HT1080 (cell line): ENCODE measurements around the gene TBC1D20. TPM values are rescaled to one million over a fixed set of nuclear protein-coding genes. Genes with fewer than 3 reads are reported as not detected.
"Not testable (repeated sequence)": the region's sequence is repeated elsewhere in the genome, so short reads cannot be mapped to it uniquely, and the experiment has no call there.

Experiments
- DNase-seq: peaks from one replicate; pipeline ENCODE4 v3.0.0-alpha.2; 2015; ENCODE audit warnings: low read depth
- total RNA-seq: library from RNA; depleted of rRNA; stranded (reverse); fragments of >200 nt; shearing (Covaris generic); gene quantifications from 2 replicates; pipeline ENCODE4 v1.2.3, GENCODE V29; 2014

The TBC1D20 gene
- total RNA-seq, 1 experiment from 2014 or later = 25.2 TPM

- no peak for DNase-seq
Measured at GRCh38 chr20:402898-403581, 59.3 kb downstream of the TBC1D20 start.

DNA sequence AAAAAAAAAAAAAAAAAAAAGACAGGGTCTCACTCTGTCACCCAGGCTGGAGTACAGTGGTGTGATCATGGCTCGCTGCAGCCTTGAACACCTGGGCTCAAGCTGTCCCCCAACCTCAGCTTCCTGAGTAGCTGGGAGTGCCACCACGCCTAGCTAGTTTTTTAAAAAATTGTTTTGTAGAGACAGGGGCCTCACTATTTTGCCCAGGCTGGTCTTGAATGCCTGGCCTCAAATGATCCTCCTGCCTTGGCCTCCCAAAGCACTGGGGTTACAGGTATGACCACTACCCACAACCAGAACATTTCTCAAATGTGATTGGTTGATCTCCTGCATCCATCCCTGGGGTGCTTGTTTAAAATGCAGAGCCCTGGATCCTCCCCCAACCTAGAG is 59.8 kb downstream of the TBC1D20 start:
- no peak for DNase-seq

- DNase-seq = peak; percentile 73
Measured at GRCh38 chr20:401682-402495, 60.4 kb downstream of the TBC1D20 start.

DNA sequence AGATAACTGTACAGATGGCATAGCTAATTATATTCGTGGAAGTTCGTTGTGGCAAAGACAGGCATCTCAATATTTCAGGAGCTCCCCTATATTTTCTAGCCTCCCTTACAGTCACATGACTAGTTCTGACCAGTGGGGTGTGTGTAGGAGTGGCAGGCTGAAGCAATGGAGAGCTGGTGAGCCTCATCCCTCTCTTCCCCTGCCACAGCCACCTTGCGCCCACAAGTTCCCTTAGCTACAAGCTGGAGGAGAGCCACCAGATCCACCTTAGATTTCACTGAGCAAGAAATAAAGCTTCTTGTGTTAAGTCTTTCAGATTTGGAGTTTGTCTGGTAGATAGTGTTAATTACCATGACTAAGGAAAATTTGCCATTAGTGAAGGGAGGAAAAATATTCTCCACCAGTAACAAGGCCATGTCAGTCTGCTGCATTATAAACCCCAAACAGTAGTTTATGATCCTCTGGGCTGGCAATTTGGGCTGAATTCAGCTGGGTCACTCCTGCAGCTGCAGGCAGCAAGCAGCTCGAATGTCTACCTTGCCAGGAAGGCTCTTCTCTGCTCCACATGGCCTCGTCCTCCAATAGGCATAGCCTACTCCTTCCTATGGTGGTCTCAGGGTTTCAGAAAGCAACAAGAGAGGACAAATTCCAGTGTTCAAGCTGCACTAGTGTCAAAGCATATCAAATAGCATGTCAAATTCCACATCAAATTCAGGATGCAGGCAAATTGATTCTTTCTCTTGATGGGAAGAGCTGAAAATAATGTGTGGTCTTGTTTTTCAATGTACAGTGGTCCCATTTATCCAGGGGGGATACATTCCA is 61.7 kb downstream of the TBC1D20 start:
- no peak for DNase-seq

- DNase-seq = peak; percentile 22
Measured at GRCh38 chr20:400128-400453, 62.2 kb downstream of the TBC1D20 start.

DNA sequence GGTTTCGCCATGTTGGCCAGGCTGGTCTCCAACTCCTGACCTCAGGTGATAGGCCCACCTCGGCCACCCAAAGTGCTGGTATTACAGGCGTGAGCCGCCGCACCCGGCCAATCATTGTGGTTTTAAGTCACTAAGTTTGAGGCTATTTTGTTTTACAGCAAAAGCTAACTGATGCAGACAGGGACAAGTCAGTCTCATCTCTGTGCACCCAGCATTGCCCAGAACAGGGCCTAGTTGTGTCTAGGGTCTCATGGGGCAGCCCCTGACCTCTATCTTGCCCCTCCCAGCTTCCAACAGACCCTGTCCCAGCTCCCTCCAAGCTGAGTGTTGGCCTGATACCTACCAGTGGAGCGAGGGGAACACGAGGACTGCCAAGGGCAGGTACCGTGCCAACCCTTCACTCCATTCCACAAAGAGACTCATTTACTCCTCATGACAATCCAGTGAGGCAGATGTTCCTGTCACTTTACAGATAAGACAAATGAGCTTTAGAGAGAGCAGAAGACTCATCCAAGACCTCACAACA is 63.1 kb downstream of the TBC1D20 start:
- no peak for DNase-seq

DNA sequence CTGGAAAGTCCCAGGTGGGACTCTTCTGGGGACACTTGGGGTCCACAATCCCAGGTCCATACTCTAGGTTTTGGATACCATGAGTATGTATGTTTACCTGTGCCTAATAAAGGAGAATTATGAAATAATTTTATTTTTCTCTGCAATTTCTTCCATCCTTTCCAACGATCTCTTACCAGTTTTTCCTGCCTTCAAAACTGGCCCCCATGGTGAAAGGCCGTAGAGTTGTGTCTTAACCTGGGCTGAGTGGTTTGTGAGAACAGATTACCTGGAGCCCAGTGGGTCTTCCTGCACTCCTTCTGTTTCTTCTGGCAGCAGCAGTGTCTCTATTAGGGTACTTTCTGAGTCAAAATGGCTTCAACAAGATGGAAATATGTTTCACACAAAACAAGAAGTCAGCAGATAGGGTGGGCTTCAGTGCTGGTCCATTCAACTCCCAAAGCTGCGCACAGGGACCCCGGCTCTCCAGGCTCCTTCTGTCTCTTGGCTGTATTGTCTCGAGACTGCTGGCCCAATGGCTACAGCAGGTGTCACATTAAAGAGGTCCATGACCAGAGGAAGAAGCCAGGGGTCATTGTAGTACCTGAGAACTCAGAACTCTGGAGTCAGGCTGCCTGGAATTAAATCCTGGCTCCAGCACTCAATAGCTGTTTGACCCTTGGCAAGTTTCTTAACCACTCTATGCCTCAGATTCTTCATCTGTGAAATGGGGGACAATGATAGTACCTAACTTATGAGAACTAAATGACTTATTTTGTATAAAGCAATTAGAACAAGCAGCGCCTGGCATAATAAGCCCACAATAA is 64.7 kb downstream of the TBC1D20 start:
- no peak for DNase-seq

- no peak for DNase-seq
Measured at GRCh38 chr20:396619-397431, 65.5 kb downstream of the TBC1D20 start.

DNA sequence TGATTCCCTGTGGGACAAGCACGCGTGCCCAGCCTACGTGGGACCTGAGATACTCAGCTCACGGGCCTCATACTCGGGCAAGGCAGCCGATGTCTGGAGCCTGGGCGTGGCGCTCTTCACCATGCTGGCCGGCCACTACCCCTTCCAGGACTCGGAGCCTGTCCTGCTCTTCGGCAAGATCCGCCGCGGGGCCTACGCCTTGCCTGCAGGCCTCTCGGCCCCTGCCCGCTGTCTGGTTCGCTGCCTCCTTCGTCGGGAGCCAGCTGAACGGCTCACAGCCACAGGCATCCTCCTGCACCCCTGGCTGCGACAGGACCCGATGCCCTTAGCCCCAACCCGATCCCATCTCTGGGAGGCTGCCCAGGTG is 66.1 kb downstream of the TBC1D20 start:
- DNase-seq = no peak

DNA sequence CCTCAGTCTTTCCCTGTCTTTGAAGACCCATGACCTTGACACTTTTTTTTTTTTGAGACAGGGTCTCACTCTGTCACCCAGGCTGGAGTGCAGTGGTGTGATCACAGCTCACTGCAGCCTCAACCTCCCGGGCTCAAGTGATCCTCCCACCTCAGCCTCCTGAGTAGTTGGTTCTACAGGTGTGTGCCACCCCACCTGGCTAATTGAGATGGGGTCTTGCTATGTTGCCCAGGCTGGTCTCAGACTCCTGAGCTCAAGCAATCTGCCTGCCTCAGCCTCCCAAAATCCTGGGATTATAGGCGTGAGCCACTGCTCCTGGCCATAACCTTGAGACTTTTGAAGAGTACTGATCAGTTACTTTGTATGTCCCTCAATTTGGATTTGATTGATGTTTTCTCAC is 69.0 kb downstream of the TBC1D20 start:
- DNase-seq = not testable (repeated sequence)

GRCh38 chr20:391041-391711 is 71.2 kb downstream of the TBC1D20 start:
- no peak for DNase-seq

DNA sequence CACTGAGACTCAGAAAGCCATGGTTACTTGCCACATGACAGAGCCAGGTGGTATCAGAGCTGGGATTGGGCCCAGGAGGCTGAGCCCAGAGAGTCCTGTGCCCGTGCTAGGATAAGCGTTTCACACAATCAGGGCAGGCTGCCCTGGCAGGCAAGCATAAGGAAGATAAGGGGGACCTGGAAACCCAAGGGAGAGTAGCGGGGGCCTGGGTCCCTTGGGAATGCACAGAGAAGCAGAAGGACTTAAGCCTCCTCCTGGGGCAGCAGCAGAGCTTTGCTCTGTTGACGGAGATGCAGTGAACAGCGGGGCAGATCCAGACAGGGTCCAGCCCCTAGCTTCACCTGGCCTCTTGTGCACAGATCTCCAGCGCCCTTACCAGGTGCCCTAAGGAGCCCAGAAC is 73.1 kb downstream of the TBC1D20 start:
- no peak for DNase-seq

GRCh38 chr20:388034-388994 is 74.0 kb downstream of the TBC1D20 start:
- DNase-seq = no peak

- no peak for DNase-seq
Measured at GRCh38 chr20:387520-387919, 74.8 kb downstream of the TBC1D20 start.

- not testable (repeated sequence) for DNase-seq
Measured at GRCh38 chr20:386634-387033, 75.7 kb downstream of the TBC1D20 start.
